Measurements from ENCODE around the gene FAM193A.
"Not testable (repeated sequence)": the region's sequence is repeated elsewhere in the genome, so short reads cannot be mapped to it uniquely, and the experiment has no call there.

FAM193A gene

GRCh38 chr4:2671267-2671895 lies 134.9 kb downstream of the FAM193A start:
- H3K27ac ChIP-seq: no peak overlapping the region
- ChIA-PET CTCF (no interaction called here), POLR2A (ENCODE audit: low non-redundant PET) (no interaction called here)
- no peak for DNase-seq (ENCODE audit: low spot score)
- TF ChIP-seq CTCF (conservative IDR thresholded peaks at IDR 0.05; ENCODE audit: low read depth): no peak

- ChIA-PET CTCF (no interaction called here), POLR2A (ENCODE audit: low non-redundant PET) (no interaction called here)
- no peak for TF ChIP-seq CTCF (conservative IDR thresholded peaks at IDR 0.05; ENCODE audit: low read depth)
- no peak for DNase-seq (ENCODE audit: low spot score)
- no peak overlapping the region for H3K27ac ChIP-seq
Observed at GRCh38 chr4:2672082-2672481, 135.6 kb downstream of the FAM193A start.

GRCh38 chr4:2672700-2673099 lies 136.3 kb downstream of the FAM193A start:
- no peak overlapping the region for H3K27ac ChIP-seq
- TF ChIP-seq CTCF (conservative IDR thresholded peaks at IDR 0.05; ENCODE audit: low read depth): no peak
- POLR2A ChIA-PET (ENCODE audit: low non-redundant PET): no interaction called here
- CTCF ChIA-PET: no interaction called here
- DNase-seq (ENCODE audit: low spot score): no peak

GRCh38 chr4:2673157-2673556 lies 136.7 kb downstream of the FAM193A start:
- H3K27ac ChIP-seq: no peak overlapping the region
- CTCF ChIA-PET: no interaction called here
- POLR2A ChIA-PET (ENCODE audit: low non-redundant PET): no interaction called here
- TF ChIP-seq CTCF (conservative IDR thresholded peaks at IDR 0.05; ENCODE audit: low read depth): no peak
- DNase-seq (ENCODE audit: low spot score): no peak

GRCh38 chr4:2679762-2680161 lies 143.3 kb downstream of the FAM193A start:
- DNase-seq (ENCODE audit: low spot score); H3K27ac ChIP-seq; POLR2A ChIA-PET (ENCODE audit: low non-redundant PET); CTCF ChIA-PET: not testable (repeated sequence)

GRCh38 chr4:2684486-2684885 lies 148.0 kb downstream of the FAM193A start:
- CTCF ChIA-PET: no interaction called here
- no peak for TF ChIP-seq CTCF (conservative IDR thresholded peaks at IDR 0.05; ENCODE audit: low read depth)
- POLR2A ChIA-PET (ENCODE audit: low non-redundant PET): no interaction called here
- DNase-seq (ENCODE audit: low spot score): no peak
- no peak overlapping the region for H3K27ac ChIP-seq

GRCh38 chr4:2685541-2685940 lies 149.1 kb downstream of the FAM193A start:
- CTCF ChIA-PET: interaction anchor here (0.6 kb wide), 1 partner anchor 70 kb away, joined by 4 read pairs; no protein-coding TSS in a partner anchor
- DNase-seq (ENCODE audit: low spot score): no peak
- POLR2A ChIA-PET (ENCODE audit: low non-redundant PET): no interaction called here
- no peak for TF ChIP-seq CTCF (conservative IDR thresholded peaks at IDR 0.05; ENCODE audit: low read depth)
- H3K27ac ChIP-seq: no peak overlapping the region
